Activated naive CD4-positive, alpha-beta T cell treated with anti-CD3 and anti-CD28 coated beads, Interleukin-2, amount 50 U/mL, for 72 hours (primary cell): ENCODE results near the gene ASIC1. TPM values are rescaled to one million over a fixed set of nuclear protein-coding genes. Genes with fewer than 3 reads are reported as not detected.
"Not testable (repeated sequence)": the region's sequence is repeated elsewhere in the genome, so short reads cannot be mapped to it uniquely, and the experiment has no call there.

ENCODE experiments used
- ATAC-seq, 2 donors: fragments of 150-1000 bp; cut with Tn5 transposase; 2 replicates each; pipeline ENCODE4 v1.10.0; 2021; ENCODE audit warnings: mild to moderate bottlenecking in 2 of 2, moderate library complexity in 2 of 2
- DNase-seq, 2 donors: peaks; one replicate each; pipeline ENCODE4 v3.0.0; 2021 to 2022; ENCODE audit warnings: low spot score in 2 of 2
- H3K27ac Mint-ChIP-seq, 2 donors: one replicate each; pipeline ENCODE4 v1.8.0; 2022; ENCODE audit warnings: mild to moderate bottlenecking in 2 of 2, mixed read lengths in 2 of 2
- H3K36me3 Mint-ChIP-seq, 2 donors: one replicate each; pipeline ENCODE4 v1.8.0; 2022; ENCODE audit warnings: mixed read lengths in 2 of 2
- H3K9me3 Mint-ChIP-seq, 2 donors: one replicate each; pipeline ENCODE4 v1.8.0; 2022; ENCODE audit warnings: mixed read lengths in 2 of 2
- total RNA-seq, 2 donors: library from RNA; stranded (reverse); gene quantifications; one replicate each; pipeline ENCODE4 v1.2.3, GENCODE V29; 2022

The ASIC1 gene
- total RNA-seq, 2 donors from 2014 or later: 2.8 to 11.7 TPM

- H3K9me3 Mint-ChIP-seq: no peaks in the 10 kb centered on the region
Observed at GRCh38 chr12:50070314-50071060, 13.1 kb downstream of the ASIC1 start.

GRCh38 chr12:50072198-50072907, 15.0 kb downstream of the ASIC1 start:
- no peaks in the 10 kb centered on the region for H3K36me3 Mint-ChIP-seq
- no peak overlapping the region for H3K27ac Mint-ChIP-seq
- H3K9me3 Mint-ChIP-seq: no peaks in the 10 kb centered on the region
- DNase-seq: no peak
- no peak for ATAC-seq

More at GRCh38 chr12:50070314-50071060, 13.1 kb downstream of the ASIC1 start:
- ATAC-seq (peak; percentile 56 to 64), DNase-seq (peak; percentile 67 to 73)
- H3K27ac Mint-ChIP-seq: no peak overlapping the region
- H3K36me3 Mint-ChIP-seq: no peaks in the 10 kb centered on the region

- ATAC-seq (no peak), DNase-seq (no peak)
- H3K36me3 Mint-ChIP-seq: no peaks in the 10 kb centered on the region
- no peak overlapping the region for H3K27ac Mint-ChIP-seq
- no peaks in the 10 kb centered on the region for H3K9me3 Mint-ChIP-seq
Observed at GRCh38 chr12:50073206-50073605, 15.8 kb downstream of the ASIC1 start.

GRCh38 chr12:50073712-50074111, 16.3 kb downstream of the ASIC1 start:
- no peak for ATAC-seq
- DNase-seq: no peak
- H3K9me3 Mint-ChIP-seq: no peaks in the 10 kb centered on the region
- no peak overlapping the region for H3K27ac Mint-ChIP-seq
- H3K36me3 Mint-ChIP-seq: no peaks in the 10 kb centered on the region

- Mint-ChIP-seq H3K36me3 (no peaks in the 10 kb centered on the region), H3K9me3 (no peaks in the 10 kb centered on the region), H3K27ac (peak overlapping the region in 1 of 2 donors; percentile 26)
- DNase-seq: peak; percentile 78 to 83
- peak; percentile 94 to 95 for ATAC-seq
Observed at GRCh38 chr12:50074936-50075807, 17.8 kb downstream of the ASIC1 start.

- ATAC-seq (no peak), DNase-seq (no peak)
- no peaks in the 10 kb centered on the region for H3K9me3 Mint-ChIP-seq
- H3K27ac Mint-ChIP-seq: peak overlapping the region in 1 of 2 donors; percentile 26
- H3K36me3 Mint-ChIP-seq: no peaks in the 10 kb centered on the region
Observed at GRCh38 chr12:50075808-50076170, 18.4 kb downstream of the ASIC1 start.

GRCh38 chr12:50077099-50077498, 19.7 kb downstream of the ASIC1 start:
- Mint-ChIP-seq H3K9me3 (no peaks in the 10 kb centered on the region), H3K36me3 (no peaks in the 10 kb centered on the region), H3K27ac (peak overlapping the region in 1 of 2 donors; percentile 22)
- DNase-seq (no peak), ATAC-seq (no peak)

- H3K27ac Mint-ChIP-seq: peak overlapping the region in 1 of 2 donors; percentile 25
- ATAC-seq: no peak
- DNase-seq: no peak
- H3K9me3 Mint-ChIP-seq: no peaks in the 10 kb centered on the region
- H3K36me3 Mint-ChIP-seq: no peaks in the 10 kb centered on the region
Observed at GRCh38 chr12:50078281-50078680, 20.9 kb downstream of the ASIC1 start.

GRCh38 chr12:50079771-50080170, 22.4 kb downstream of the ASIC1 start:
- H3K9me3 Mint-ChIP-seq: no peaks in the 10 kb centered on the region
- H3K36me3 Mint-ChIP-seq: no peaks in the 10 kb centered on the region
- no peak for DNase-seq

GRCh38 chr12:50081096-50081808, 23.9 kb downstream of the ASIC1 start:
- peak overlapping the region in 1 of 2 donors; percentile 88 for H3K27ac Mint-ChIP-seq

More at GRCh38 chr12:50079771-50080170, 22.4 kb downstream of the ASIC1 start:
- H3K27ac Mint-ChIP-seq: no peak overlapping the region
- no peak for ATAC-seq

GRCh38 chr12:50082644-50083043, 25.2 kb downstream of the ASIC1 start:
- peak overlapping the region in 1 of 2 donors; percentile 88 for H3K27ac Mint-ChIP-seq
- no peak for DNase-seq
- no peak for ATAC-seq
- H3K36me3 Mint-ChIP-seq: no peaks in the 10 kb centered on the region
- no peaks in the 10 kb centered on the region for H3K9me3 Mint-ChIP-seq

More at GRCh38 chr12:50081096-50081808, 23.9 kb downstream of the ASIC1 start:
- no peaks in the 10 kb centered on the region for H3K9me3 Mint-ChIP-seq
- no peak for DNase-seq
- no peak for ATAC-seq
- H3K36me3 Mint-ChIP-seq: no peaks in the 10 kb centered on the region

GRCh38 chr12:50083301-50083700, 25.9 kb downstream of the ASIC1 start:
- H3K27ac Mint-ChIP-seq: peak overlapping the region; percentile 79 to 88
- DNase-seq: no peak
- ATAC-seq: no peak
- no peaks in the 10 kb centered on the region for H3K36me3 Mint-ChIP-seq
- H3K9me3 Mint-ChIP-seq: no peaks in the 10 kb centered on the region

GRCh38 chr12:50084409-50084774, 27.0 kb downstream of the ASIC1 start:
- ATAC-seq, H3K36me3 Mint-ChIP-seq, DNase-seq, H3K9me3 Mint-ChIP-seq: not testable (repeated sequence)
- peak overlapping the region; percentile 94 for H3K27ac Mint-ChIP-seq

GRCh38 chr12:50084775-50085614, 27.6 kb downstream of the ASIC1 start, which contains the start of gene SMARCD1:
TSS of gene SMARCD1 (plus strand) at chr12:50085342. CDS start at chr12:50085370, 28 bp downstream.
- ATAC-seq (peak; percentile 87 to 94), DNase-seq (peak; percentile 79 to 81)
- no peaks in the 10 kb centered on the region for H3K9me3 Mint-ChIP-seq
- H3K27ac Mint-ChIP-seq: peak within 1 kb of the TSS; percentile 94
- H3K36me3 Mint-ChIP-seq: no peaks in the 10 kb centered on the region

GRCh38 chr12:50085615-50086072, 28.2 kb downstream of the ASIC1 start:
- ATAC-seq (no peak), DNase-seq (no peak)
- Mint-ChIP-seq H3K27ac (peak overlapping the region; percentile 78 to 94), H3K36me3 (no peaks in the 10 kb centered on the region), H3K9me3 (no peaks in the 10 kb centered on the region)
